HEK293T (cell line): ENCODE data around the gene NGF.

Experiments
- ARNT ChIP-seq: fragments of 450-650 bp; IDR thresholded peaks from 2 replicates; pipeline ENCODE4 v1.6.1; 2017; ENCODE audit warnings: mild to moderate bottlenecking
- BHLHE40 ChIP-seq: fragments of 450-650 bp; IDR thresholded peaks from 2 replicates; pipeline ENCODE4 v1.6.1; 2016; ENCODE audit warnings: mild to moderate bottlenecking, moderate library complexity, borderline replicate concordance
- FOXK2 ChIP-seq: fragments of 450-650 bp; IDR thresholded peaks from 2 replicates; pipeline ENCODE4 v1.6.1; 2016; ENCODE audit warnings: mild to moderate bottlenecking
- FOXM1 ChIP-seq: fragments of 450-650 bp; IDR thresholded peaks from 2 replicates; pipeline ENCODE4 v1.6.1; 2017; ENCODE audit warnings: mild to moderate bottlenecking, borderline replicate concordance
- L3MBTL2 ChIP-seq: fragments of 450-650 bp; conservative IDR thresholded peaks from 2 replicates; pipeline ENCODE4 v1.6.1; 2016; ENCODE audit warnings: mild to moderate bottlenecking
- NFRKB ChIP-seq: fragments of 450-650 bp; IDR thresholded peaks from 2 replicates; pipeline ENCODE4 v1.6.1; 2016; ENCODE audit warnings: mild to moderate bottlenecking, moderate library complexity
- SP1 ChIP-seq: fragments of 450-650 bp; IDR thresholded peaks from 2 replicates; pipeline ENCODE4 v1.6.1; 2017
- SUZ12 ChIP-seq: fragments of 450-650 bp; IDR thresholded peaks from 2 replicates; pipeline ENCODE4 v1.6.1; 2016; ENCODE audit warnings: mild to moderate bottlenecking
- TARDBP ChIP-seq: fragments of 450-650 bp; IDR thresholded peaks from 2 replicates; pipeline ENCODE4 v1.6.1; 2016
- ZNF384 ChIP-seq: fragments of 450-650 bp; IDR thresholded peaks from 2 replicates; pipeline ENCODE4 v1.6.1; 2016
- TF ChIP-seq, protein P1 (sequence below): fragments of 450-650 bp; IDR thresholded peaks from 2 replicates; pipeline ENCODE4 v1.6.1; 2016

DNA sequence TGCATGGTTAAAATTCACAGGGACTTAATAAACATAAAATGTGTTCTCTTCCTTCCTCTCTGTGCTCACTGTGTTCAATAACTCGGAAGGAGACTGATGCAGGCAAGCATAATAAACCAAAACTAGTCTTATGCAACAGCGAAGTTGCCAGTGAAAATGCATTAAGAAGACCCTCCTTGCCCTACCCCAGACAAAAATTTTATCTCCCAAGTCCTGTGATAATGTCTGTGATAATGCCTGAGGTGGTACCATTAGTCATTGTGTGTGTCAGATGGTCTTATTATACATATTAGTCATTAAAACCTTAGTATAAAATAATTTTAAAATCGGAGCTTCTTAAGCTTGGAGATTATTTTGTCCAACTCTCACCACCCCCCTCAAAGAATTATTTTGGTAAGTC, 97.8 kb downstream of the NGF start:
- TF ChIP-seq L3MBTL2: no peak
- no peak for TF ChIP-seq SP1
- TF ChIP-seq SUZ12: no peak
- TF ChIP-seq TARDBP: no peak
- no peak for TF ChIP-seq FOXK2
- TF ChIP-seq FOXM1: no peak
- TF ChIP-seq NFRKB: no peak
- TF ChIP-seq BHLHE40: no peak
- TF ChIP-seq, protein P1, sequence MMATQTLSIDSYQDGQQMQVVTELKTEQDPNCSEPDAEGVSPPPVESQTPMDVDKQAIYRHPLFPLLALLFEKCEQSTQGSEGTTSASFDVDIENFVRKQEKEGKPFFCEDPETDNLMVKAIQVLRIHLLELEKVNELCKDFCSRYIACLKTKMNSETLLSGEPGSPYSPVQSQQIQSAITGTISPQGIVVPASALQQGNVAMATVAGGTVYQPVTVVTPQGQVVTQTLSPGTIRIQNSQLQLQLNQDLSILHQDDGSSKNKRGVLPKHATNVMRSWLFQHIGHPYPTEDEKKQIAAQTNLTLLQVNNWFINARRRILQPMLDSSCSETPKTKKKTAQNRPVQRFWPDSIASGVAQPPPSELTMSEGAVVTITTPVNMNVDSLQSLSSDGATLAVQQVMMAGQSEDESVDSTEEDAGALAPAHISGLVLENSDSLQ: no peak
- no peak for TF ChIP-seq ARNT
- no peak for TF ChIP-seq ZNF384
